ENCODE results near the gene HLA-DPA1. TPM values are rescaled to one million over a fixed set of nuclear protein-coding genes. Genes with fewer than 3 reads are reported as not detected.

The HLA-DPA1 gene
- total RNA-seq, 1 donor, result 0.18 TPM

- peak; percentile 76 for TF ChIP-seq CTCF (IDR thresholded peaks at IDR 0.05; ENCODE audit: insufficient read depth, low read length)
- no peak overlapping the region for H3K4me3 ChIP-seq (ENCODE audit: low read depth, low read length)
- DNase-seq (ENCODE audit: low read depth), result peak; percentile 93
Observed at GRCh38 chr6:33014841-33015634, 58.4 kb downstream of the HLA-DPA1 start.

Other genes starting within 250 kb of the HLA-DPA1 start
- 12.4 and 17.0 TPM in 2 replicates for gene TAP2, start 234.9 kb downstream of the HLA-DPA1 start, total RNA-seq (ENCODE audit: low replicate concordance)
- gene PSMB8, start 229.6 kb downstream of the HLA-DPA1 start, total RNA-seq (ENCODE audit: low replicate concordance), result 36.2 and 38.0 TPM in 2 replicates
- gene TAP1, start 219.9 kb downstream of the HLA-DPA1 start, total RNA-seq (ENCODE audit: low replicate concordance), result 11.9 and 25.2 TPM in 2 replicates
- gene PSMB9, start 219.5 kb downstream of the HLA-DPA1 start, total RNA-seq (ENCODE audit: low replicate concordance), result 10.8 and 11.5 TPM in 2 replicates
- 0.09 TPM in 1 of 2 replicates, not detected in the other for gene HLA-DMB, start 132.6 kb downstream of the HLA-DPA1 start, total RNA-seq (ENCODE audit: low replicate concordance)
- gene HLA-DMA, start 120.6 kb downstream of the HLA-DPA1 start, total RNA-seq (ENCODE audit: low replicate concordance), result 1.6 and 2.1 TPM in 2 replicates
- 145 and 157 TPM in 2 replicates for gene BRD2, start 105.1 kb downstream of the HLA-DPA1 start, total RNA-seq (ENCODE audit: low replicate concordance)
- not detected in 2 replicates for gene HLA-DOA, start 64.1 kb downstream of the HLA-DPA1 start, total RNA-seq (ENCODE audit: low replicate concordance)
- 0.27 and 3.8 TPM in 2 replicates for gene HLA-DPB1, start 2.3 kb upstream of the HLA-DPA1 start, total RNA-seq (ENCODE audit: low replicate concordance)
- 0.09 and 0.74 TPM in 2 replicates for gene COL11A2, start 118.8 kb upstream of the HLA-DPA1 start, total RNA-seq (ENCODE audit: low replicate concordance)
- 11.1 and 22.6 TPM in 2 replicates for gene RXRB, start 127.0 kb upstream of the HLA-DPA1 start, total RNA-seq (ENCODE audit: low replicate concordance)
- 71.3 and 121 TPM in 2 replicates for gene SLC39A7, start 127.2 kb upstream of the HLA-DPA1 start, total RNA-seq (ENCODE audit: low replicate concordance)
- 2.6 and 4.2 TPM in 2 replicates for gene HSD17B8, start 131.0 kb upstream of the HLA-DPA1 start, total RNA-seq (ENCODE audit: low replicate concordance)
- 28.9 and 46.9 TPM in 2 replicates for gene RING1, start 134.9 kb upstream of the HLA-DPA1 start, total RNA-seq (ENCODE audit: low replicate concordance)
- 21.6 and 40.5 TPM in 2 replicates for gene VPS52, start 198.2 kb upstream of the HLA-DPA1 start, total RNA-seq (ENCODE audit: low replicate concordance)
- 1,533 and 4,237 TPM in 2 replicates for gene RPS18, start 198.4 kb upstream of the HLA-DPA1 start, total RNA-seq (ENCODE audit: low replicate concordance)
- 3.3 and 8.7 TPM in 2 replicates for gene B3GALT4, start 203.5 kb upstream of the HLA-DPA1 start, total RNA-seq (ENCODE audit: low replicate concordance)
- gene WDR46, start 215.6 kb upstream of the HLA-DPA1 start, total RNA-seq (ENCODE audit: low replicate concordance), result 37.5 and 85.0 TPM in 2 replicates
- gene PFDN6, start 216.0 kb upstream of the HLA-DPA1 start, total RNA-seq (ENCODE audit: low replicate concordance), result 8.9 and 21.7 TPM in 2 replicates
- 25.8 and 27.9 TPM in 2 replicates for gene RGL2, start 225.3 kb upstream of the HLA-DPA1 start, total RNA-seq (ENCODE audit: low replicate concordance)
- gene TAPBP, start 240.4 kb upstream of the HLA-DPA1 start, total RNA-seq (ENCODE audit: low replicate concordance), result 50.2 and 86.2 TPM in 2 replicates
- gene ZBTB22, start 244.1 kb upstream of the HLA-DPA1 start, total RNA-seq (ENCODE audit: low replicate concordance), result 9.0 and 12.8 TPM in 2 replicates
- 42.2 and 149 TPM in 2 replicates for gene DAXX, start 249.3 kb upstream of the HLA-DPA1 start, total RNA-seq (ENCODE audit: low replicate concordance)

Data from fibroblast of the aortic adventitia (primary cell).